Activated T-cell treated with anti-CD3 and anti-CD28 coated beads for 48 hours (primary cell): Measurements from ENCODE around the gene MEGF8.
A peak's percentile ranks its signal among the peaks of the same experiment; 100 is the strongest.

Experiments
- DNase-seq: peaks from one replicate; pipeline ENCODE4 v3.0.0-alpha.2; 2020; ENCODE audit warnings: low read depth

The MEGF8 gene

GRCh38 chr19:42325308-42325895, at the start of gene MEGF8:
TSS of gene MEGF8 (plus strand) at chr19:42325635. CDS start at chr19:42326244, 609 bp downstream.
- peak; percentile 96 for DNase-seq

DNA sequence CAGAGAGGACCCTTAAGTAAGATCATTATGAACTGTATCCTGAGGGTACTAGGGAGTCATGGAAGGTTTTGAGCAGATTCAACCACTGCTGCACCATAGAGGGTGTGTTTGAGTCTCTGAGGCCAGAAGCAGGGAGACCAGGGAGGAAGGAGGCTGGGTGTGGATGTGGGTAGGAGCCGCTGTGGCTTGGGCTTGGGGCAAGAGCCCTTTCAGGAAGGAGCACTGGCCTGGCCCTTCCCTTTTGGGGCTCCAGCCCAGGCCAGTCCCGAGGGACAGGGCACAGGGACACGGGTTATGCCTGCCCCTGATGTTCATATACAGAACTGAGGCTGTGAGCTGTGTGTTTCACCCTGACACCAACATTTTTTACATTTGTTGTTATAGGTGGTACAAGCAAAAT, 49.2 kb upstream of the MEGF8 start:
- no peak for DNase-seq

GRCh38 chr19:42276821-42277220, 48.6 kb upstream of the MEGF8 start:
- DNase-seq: no peak

GRCh38 chr19:42277821-42278451, 47.5 kb upstream of the MEGF8 start:
- DNase-seq: no peak

DNA sequence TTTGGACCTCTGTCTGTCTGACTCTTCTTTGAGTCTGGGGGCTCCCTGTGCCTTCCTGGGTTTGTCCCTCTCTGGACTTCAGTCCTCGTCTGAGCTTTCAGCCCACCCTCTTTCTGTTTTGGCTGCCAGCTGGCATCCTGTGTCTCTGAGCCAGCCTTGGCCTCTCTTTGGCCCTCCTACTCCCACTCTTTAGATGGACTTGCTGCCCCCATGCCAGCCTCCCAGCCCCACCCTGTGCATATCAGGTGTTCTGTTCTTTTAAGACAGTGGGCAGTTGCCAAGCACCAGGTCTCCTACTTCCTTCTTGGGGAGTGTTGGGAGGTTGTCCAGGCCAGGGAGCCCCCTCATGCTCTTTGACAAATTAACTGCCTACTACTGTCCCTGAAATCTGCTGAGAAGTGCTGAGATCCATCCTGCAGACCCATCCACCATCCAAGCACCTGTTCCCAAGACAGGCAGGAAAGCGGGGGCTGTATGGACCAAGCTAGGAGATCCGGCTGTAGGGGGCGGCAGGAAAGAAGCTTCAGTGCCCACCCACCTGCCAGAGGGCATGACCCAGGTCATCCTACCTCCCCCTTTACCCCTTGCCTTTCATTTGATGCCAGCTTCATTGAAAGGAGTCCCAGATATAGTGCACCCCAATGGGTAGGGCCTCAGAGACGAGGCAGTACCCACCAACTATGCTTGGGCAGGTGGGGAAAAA, 46.8 kb upstream of the MEGF8 start:
- DNase-seq: no peak

- no peak for DNase-seq
These were observed 46.1 kb upstream of the MEGF8 start for GRCh38 chr19:42279155-42279901.

DNA sequence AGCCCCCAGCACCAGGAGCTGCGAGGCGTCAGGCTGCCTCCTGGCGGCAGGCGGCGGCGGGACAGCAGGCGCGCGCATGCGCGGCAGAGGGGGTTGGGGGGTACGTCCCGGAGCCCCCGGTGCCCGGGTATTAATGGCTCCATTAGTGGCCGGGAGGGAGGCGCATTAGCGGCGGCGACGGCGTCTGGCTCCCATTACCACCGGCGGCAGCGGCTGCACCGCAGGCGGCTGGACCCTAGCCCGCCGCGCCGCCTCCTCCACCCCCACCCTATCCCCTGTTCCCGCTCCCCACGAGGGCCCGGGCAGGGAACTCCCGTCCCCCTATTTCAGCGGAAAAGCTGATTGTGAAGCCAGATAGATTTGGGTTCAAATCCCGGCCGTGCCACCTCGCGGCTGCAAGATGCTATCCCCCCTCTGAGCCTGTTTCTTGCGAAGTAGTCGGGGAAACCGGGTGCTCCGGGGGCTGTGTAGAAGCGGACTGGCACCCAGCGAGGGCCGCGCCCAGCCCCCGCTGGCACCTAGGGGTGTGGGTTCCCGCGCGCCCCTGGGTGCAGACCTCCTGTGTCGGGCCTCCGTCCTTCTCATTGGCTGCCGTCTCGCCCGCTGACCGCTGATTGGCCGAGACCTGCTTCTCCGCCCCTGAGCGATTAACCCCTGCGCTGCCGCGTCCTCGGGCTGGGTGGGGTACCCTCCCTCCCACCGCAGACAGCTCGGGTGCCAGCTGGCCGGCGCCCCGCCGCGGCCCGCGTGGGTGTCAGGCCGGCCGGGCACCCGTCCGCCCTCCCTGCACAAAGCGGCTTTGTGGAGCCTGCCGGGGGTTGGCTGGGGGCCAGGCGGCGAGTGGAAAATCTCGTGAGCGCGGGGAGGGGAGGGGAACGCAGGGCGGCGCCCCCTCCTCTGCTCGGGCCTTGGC, 45.3 kb upstream of the MEGF8 start:
- DNase-seq: peak; percentile 86

- DNase-seq: no peak
These were observed 44.7 kb upstream of the MEGF8 start for GRCh38 chr19:42280815-42281145.

DNA sequence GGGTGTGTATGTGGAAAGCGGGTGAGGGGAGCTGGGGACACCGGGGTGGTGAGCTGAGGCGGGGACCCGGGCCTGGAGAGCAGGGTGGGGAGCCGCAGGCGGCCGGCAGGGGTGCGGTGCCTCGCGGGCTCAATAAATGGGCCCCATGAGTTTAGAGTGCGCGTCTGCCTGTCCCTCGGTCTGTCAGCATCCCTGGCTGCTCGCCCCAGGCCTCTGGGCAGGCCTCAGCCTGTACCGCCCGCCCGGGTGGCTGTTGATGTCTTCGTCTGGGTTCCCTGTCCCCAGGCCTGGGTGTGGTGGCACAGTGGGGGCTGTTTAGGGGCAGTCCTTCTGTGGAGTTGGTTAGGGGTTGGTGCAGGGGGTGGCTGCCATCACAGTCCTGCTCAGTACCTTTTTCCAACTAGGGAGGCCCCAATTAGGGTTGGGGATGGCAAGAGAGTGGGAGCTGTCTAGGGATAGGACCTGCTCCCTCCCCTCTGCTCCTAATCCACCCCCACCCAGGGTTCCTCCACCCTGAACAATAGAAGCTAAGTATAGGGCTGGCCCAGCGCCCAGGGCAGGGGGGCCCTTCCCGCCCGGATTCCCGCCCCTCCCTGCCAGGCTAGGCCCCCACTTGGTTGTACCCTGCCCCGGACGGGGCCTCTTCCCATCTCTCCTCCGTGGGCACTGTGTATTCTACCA, 44.1 kb upstream of the MEGF8 start:
- peak; percentile 31 for DNase-seq

DNA sequence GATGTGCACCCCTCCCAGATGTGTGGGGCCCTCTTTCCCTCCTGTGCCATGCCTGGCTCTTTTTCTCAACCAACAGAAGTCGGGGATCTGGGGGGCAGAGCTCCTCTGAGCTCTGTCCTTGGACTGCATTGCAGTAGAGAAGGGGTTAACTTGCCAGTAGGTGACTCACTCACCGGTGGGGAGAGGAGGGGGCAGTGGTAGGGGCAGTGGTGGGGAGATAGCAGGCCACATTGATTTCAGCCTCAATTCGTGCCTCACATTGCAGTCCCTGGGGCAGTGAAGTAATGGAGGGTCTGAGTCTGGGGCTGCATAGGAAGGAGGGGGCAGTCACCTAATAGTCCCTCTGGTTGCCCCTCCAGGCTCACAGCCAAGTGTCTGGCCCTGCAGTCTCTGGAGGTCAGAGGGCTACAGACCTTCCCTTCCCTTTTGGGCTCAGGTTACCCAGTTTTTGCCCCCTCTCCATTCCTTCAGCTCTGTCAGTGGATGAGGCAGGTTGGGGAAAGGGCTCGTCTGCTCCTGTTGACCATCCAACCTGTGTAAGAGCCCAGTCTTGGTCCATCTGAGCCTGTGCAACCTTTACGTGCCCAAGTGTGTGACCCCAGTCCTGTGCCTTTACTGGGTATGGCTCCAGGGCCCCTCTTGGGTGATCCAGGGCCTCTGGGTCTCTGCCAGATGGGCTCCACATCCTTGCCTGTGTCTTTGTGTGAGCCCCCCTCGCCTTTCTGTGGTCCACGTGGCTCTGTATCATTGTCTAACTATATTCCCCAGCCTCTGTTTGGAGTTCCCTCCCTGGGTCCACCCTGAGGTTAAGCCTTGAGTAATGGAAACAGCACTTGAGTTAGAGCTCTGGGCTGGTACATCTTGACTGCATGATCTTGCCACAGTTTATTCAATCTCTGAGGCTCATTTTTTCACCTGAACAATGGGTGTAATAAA, 43.3 kb upstream of the MEGF8 start:
- DNase-seq: no peak

DNA sequence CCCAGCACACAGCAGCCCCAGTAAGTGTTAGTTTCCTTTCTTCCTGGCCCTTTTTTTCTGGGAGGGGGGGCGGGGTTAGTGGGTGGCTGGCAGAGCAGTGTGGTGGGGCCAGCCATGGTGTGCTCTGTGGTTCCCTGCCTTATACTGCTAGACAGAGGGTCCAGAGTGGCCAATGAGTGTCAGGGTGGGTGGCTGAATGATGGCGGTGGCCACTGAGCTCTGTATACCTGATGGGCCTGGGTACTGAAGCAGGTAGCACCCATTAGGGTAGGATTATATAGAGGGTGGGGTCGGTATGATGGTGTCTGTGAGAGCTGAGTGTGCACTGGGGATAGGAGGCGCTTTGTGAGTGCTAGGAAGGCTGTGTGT, 42.6 kb upstream of the MEGF8 start:
- DNase-seq: no peak

- peak; percentile 96 for DNase-seq
These were observed 42.0 kb upstream of the MEGF8 start for GRCh38 chr19:42283188-42284065.

- DNase-seq: peak; percentile 86
These were observed 41.4 kb upstream of the MEGF8 start for GRCh38 chr19:42284066-42284501.

DNA sequence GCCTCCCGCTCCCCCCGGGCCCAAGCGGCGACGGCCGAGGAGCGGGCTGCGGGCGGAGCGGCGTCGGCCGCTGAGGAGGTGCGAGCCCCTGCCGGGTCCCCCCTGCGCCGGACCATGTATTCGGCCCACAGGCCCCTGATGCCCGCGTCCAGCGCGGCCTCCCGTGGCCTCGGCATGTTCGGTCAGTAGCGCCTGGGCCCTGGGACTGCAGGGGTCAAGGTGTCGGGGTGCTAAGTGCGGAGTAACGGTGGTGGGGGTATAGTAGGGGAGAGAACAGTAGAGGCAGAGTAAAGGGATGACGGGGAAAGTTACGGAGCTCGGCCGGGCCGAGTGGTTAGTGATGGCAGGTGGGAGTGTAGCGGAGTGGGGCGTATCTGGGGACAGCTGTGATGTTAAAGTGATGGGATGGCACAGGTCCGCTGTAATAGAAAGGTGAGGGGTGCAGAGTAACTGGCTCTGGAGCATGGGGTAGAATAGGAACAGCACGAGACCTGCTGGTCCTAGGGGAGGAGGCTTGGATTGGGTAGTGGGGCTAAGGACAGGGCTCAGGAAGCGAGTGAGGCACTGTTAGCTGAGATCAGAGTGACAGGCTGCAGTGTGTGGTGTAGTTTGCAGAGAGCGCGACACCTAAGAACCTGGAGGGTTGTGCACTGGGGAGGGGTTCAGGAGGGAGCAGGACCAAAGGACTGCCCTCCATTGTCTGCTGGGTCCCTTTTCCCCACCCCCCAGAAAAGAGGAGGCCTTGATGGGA, 40.7 kb upstream of the MEGF8 start:
- DNase-seq: no peak

DNA sequence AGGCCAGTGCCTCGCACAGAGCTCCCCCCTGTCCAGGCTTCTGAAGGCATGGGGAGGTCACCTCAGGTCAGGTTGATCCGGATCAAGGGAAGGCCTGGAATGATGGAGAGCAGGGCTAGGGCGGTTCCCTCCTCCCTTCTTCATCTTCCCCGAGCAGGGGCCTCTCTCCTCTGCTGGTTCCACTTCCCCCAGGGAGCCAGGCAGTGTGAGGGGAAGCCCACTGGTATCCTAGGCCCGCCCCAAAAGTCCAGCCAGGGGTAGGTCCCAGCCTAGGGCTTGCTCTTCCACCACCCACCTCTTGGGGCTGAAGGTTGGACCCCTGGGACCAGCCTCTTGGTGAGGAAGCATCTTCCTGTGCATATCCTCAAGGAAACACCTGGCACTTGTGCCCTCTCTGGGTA, 39.9 kb upstream of the MEGF8 start:
- DNase-seq: no peak

- DNase-seq: no peak
These were observed 39.5 kb upstream of the MEGF8 start for GRCh38 chr19:42285988-42286348.

- DNase-seq: no peak
These were observed 39.0 kb upstream of the MEGF8 start for GRCh38 chr19:42286349-42287016.
